ENCODE measurements around the gene RBSN.

- no peak for TF ChIP-seq POLR2A (IDR thresholded peaks at IDR 0.05)
- TF ChIP-seq CTCF (IDR thresholded peaks at IDR 0.05): no peak
Measured at GRCh38 chr3:15081960-15082664, 16.8 kb downstream of the RBSN start.
